Skin of body (tissue), 2 donors: ENCODE results near the gene FN1. TPM values are rescaled to one million over a fixed set of nuclear protein-coding genes. Genes with fewer than 3 reads are reported as not detected.
"Not testable (repeated sequence)": the region's sequence is repeated elsewhere in the genome, so short reads cannot be mapped to it uniquely, and the experiment has no call there.

ENCODE experiments used
- DNase-seq: peaks from one replicate; lab custom pipeline; 2025; lab: John Stamatoyannopoulos, UW
- total RNA-seq: library from RNA; depleted of rRNA; stranded (reverse); fragments of >200 nt; gene quantifications from one replicate; pipeline ENCODE4 v1.2.3, GENCODE V29; 2014

Gene FN1
- total RNA-seq, 1 donor from 2014 or later = 394 TPM

DNA sequence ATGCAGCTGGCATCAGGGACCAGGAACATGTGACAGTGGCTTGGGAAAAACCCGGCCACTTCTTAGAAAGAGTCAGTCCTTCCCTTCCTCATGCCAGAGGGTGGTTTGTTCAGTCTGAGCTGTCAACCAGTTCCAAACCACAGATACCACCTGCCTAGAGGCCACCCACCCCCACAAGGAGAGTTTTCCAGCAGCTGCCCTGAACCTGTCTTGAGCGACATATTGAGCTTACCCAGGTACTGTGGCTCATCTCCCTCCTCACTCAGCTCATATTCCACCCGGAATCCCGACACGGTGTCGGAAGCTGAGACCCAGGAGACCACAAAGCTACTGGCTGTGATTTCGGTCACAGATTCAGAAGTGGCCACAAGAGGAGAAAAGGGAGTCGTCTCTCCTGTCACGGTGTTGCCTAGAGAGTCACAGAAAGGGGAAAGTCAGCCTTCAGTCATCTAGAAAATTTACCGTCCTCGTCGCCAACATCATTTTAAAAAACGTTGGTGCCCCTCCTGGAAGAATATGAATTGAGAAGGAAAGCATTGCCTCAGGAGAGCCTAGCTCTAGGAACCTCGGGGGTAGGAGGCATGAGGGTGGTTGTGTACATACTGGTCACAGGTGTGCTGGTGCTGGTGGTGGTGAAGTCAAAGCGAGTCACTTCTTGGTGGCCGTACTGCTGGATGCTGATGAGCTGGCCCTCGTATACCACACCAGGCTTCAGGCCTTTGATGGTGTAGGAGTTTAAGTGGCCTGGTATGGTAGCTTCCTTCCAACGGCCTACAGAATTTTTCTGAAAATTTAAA is 26.3 kb downstream of the FN1 start:
- DNase-seq = no peak

DNA sequence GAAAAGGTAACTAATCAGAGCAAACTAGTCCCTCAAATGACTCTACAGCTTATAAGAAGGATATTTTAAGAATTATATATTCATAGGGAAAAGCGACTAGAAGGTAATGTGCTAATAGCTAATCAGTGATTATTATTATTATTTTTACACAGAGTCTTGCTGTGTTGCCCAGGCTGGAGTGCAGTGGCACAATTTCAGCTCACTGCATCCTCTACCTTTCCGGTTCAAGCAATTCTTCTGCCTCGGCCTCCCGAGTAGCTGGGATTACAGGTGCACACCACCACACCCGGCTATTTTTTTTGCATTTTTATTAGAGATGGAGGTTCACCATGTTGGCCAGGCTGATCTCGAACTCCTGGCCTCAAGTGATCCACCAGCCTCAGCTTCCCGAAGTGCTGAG is 27.4 kb downstream of the FN1 start:
- DNase-seq = not testable (repeated sequence)

DNA sequence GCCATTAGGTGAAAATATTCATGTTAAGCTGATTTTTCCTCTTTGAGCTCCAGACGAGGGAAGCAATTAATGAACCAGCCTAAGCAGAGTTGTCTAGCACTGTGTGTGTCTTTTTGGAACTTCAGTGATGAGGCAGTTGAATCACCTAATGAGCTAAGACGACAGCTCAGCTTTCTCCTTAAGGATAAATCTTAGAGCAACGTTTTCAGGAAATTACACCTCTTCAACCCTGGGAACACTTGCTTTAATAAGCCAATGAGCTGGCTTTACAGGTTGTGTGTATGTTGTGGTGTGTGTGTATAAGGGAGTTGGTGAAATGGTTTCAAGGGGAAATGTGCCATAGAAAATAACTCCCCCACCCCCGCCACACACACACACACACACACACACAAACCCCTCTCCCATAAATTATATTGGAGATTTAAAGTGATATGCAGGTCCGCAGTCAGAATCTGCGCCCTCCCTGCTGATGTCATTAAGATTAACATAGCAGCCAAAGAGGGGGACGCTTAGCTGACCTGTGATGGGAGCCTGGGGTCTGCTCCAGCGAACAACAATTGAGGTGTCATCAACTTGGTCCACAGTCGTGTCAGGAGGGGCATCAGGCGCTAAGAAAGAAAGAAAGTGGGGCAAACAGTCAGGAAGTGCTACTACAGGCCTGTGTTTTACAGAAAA is 28.1 kb downstream of the FN1 start:
- DNase-seq = no peak

DNA sequence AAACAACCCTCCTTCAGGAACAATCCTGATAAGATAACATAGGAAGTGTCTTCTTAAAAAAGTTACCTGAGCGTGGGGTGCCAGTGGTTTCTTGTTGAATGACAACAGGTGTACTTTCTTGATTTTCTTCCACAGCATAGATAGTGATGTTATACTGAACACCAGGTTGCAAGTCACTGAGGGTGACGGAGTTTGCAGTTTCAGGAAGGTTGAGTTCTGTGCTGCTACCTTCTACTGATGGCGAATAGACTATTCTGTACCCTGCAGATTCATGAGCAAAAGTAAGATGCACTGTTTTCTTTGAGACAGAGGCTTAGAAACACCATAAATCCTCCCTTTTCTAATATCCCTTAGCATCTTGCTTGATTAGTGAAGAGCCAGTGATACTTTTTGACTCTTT is 28.8 kb downstream of the FN1 start:
- no peak for DNase-seq

DNA sequence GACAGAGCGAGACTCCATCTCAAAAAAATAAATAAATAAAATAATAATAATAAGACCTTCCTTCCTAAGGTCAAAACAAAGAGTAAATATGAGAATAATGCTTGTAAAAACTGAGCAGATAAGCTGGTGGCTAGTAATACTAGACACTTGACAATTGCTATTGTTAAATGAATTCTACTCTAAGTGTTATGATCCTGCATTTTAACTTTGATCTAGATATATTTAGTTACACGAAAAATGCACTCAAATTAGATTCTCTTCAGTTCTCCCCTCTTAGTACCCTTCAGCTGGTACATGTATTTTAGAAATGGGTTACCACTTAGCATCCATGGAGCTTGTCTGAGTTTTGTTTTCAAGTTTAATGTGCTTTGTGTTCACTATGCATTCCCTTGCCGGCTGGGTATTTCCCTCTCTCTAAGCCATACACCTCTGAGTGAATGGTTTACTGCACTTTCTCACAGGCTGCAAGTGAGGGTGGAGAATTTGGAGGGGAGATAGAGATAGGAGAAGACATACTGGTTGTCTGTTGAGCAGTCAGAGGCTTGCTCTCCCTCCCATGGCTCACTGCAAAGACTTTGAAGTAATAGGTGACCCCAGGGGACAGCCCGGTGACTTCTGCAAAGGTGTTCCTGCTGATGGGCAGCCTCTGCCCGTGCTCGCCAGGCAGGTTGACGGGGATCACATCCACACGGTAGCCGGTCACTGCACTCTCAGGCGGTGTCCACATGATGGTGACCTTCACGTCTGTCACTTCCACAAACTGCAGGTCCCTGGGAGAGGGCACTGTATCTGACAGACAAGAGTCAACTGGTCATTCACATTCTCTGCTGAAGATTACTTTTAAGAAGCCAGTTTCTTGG is 29.9 kb downstream of the FN1 start:
- DNase-seq = no peak

DNA sequence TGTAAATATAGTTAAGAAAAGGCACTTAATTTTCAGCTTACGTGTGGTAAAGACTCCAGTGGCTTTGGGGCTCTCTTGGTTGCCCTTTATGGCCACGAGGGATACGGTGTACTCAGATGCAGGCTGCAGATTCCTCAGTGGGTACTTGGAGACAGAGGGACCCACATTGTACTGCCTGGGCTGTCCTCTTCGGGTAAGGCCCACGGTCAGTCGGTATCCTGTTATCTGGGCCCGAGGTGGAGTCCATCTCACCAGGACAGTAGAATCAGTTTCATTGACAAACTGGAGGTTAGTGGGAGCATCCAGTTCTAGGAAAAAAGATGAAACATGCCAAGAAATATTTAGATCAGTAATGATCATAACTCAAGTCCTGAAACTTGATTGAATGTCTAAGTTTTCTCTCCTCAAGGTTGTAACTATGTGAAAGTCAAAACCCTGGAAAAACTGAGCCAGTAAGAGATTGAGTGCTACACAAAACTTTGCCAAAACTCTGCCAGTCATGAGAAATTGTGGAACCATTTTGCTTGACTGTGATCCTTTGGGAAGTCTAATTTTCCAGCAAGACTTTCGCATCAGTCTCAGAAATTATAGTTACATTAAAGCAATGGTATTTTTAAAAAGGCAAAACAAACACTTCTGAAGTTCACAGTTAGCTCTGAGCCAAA is 31.4 kb downstream of the FN1 start:
- no peak for DNase-seq

DNA sequence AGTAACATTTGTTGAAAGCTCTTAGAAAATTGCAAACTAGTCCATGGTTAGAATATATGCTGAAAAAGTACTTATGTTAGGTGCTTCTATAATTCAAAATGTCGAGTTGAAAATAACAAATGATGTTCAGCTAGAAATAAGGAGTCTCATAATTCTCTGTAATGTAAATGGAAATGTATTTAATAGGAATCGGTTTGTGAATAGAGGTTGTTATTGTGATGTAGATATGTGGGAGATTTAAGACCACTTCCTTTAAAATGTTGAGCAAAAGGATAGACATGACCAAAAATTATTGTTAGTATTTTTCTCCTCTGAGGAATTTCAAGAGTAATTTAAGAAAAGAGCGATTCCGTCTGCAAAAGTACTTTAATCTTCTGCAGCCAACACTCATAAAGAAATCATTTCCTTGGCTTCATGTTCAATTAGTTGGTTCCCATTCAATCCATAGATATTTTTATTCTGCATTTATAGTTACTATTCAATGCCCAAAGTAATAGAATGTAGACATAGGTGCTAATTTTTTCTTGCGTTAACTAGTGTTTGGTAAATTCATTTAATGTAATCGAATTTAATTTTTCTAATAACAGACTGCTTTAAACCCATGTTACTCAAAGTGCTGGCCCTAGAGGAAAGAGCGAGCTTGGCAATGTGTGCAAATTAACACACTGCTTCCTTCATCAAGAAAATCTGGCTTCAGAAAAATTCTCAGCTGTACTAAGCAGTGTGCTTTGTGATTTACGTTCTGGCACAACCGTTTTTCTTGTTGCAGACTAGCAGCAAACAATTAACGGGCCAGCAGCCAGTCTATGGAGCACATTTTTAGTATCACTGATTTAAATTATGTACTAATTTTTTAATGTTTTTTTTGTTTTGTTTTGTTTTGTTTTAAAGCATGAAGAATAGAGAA is 32.2 kb downstream of the FN1 start:
- peak; percentile 27 for DNase-seq

DNA sequence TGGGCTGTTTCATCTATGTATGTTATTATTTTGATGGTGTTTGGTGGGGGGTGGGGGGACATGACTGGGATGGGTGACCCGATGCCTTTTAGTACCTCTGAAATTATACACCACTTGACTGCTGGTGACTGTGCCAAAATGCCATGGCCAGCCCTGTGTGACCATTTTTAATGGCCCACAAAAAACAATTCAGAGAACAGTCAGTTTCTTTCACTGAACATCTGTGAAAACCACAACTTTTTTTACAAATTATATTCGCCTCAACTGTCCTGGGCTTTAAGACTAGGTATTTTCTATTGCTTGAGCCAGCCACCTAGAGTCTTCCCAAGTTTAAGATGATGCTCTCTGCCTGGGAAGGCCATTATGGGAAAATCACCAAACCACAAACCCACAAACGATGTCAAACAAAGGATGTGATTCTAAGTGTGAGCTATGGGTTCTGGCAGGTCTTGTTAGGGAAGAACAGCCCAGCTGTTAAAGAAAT is 33.9 kb downstream of the FN1 start:
- no peak for DNase-seq

DNA sequence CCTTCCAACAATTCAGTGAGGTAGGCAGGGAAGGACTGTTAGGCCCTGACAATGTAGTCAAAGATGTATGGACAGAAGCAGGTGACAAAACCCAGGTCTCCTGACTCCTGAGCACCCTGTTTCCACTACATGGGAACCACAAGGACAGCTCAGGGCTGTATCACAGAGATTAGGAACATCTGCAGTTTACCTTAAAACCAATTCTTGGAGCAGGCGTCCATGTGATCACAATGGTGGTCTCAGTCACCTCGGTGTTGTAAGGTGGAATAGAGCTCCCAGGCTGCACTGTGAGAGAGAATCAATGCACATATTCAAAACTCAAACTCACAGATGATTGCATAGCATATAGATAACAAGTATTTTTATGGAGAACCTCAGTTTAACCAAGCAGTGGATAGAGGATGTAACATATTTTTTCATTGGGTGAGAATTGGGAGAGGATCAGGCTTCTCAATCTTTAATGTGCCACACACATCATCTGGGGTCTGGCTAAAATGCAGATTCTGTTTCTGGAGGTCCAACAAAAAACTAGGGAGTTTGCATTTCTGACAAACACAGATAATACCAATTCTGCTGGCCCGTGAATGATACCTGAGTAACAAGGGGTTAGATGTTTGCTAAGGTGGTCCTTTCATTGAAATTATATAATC is 36.7 kb downstream of the FN1 start:
- no peak for DNase-seq

DNA sequence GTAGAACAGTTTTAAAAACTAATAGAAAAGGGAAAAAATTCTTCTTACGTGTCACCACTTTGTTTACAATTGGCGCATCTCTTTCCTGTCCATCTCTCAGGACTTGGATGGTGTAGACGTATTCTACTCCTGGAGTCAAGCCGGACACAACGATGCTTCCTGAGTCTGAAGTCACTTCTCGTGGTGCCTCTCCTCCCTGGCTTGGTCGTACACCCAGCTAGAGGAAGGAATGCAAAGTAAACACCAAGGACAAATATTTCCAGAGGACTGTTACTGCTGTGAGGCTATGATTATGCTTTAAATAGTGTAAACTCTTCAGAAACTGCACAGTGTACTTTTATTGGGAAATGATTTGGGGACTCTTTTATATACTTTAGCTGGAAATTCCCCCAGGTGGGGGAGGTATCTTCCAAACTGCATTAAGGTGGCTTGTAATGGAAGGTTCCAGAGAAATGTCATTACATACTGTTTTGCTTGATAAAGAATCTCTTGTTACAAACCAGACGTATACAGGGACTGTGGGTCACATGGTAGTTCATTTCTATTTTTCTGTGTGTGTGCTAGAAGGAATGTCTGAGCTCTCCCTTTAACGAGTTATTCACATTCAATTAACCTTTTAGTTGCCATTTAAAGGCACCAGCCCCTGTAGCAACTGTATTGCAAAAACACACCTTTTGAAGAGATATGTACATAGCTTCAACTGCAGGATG is 38.1 kb downstream of the FN1 start:
- DNase-seq = no peak

DNA sequence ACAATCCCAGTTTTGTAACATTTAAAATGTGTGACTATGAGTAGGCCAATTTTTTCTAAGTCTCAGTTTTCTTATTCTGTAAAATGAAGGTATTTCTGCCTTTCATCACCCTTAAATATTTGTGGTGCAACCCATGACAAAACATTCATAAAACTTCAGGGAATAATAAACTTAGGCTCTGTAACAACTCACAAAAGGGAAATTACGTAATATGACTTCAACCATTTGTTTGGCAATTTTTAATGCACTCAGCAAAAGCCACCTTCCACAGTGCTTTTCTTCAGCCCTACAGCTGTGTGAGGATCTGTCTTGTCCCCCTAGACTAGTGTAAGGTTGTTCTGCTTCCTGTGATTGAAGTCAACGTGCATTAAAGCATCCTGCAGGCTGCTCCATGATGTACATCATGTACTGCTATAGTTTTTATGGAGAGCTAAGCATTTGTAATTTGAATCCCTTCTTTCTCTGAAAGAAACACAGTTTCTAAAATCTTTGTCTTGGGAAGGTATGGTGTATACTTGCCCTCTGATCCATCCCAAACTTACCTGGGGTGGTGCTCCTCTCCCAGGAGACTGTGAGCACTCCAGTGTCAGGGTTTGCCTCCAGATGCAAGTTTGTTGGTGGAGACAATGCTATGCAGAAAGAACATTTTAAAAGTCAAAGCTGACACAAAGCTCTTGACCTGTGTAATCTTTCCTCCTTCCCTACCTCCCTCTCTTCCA is 39.1 kb downstream of the FN1 start:
- DNase-seq = no peak

DNA sequence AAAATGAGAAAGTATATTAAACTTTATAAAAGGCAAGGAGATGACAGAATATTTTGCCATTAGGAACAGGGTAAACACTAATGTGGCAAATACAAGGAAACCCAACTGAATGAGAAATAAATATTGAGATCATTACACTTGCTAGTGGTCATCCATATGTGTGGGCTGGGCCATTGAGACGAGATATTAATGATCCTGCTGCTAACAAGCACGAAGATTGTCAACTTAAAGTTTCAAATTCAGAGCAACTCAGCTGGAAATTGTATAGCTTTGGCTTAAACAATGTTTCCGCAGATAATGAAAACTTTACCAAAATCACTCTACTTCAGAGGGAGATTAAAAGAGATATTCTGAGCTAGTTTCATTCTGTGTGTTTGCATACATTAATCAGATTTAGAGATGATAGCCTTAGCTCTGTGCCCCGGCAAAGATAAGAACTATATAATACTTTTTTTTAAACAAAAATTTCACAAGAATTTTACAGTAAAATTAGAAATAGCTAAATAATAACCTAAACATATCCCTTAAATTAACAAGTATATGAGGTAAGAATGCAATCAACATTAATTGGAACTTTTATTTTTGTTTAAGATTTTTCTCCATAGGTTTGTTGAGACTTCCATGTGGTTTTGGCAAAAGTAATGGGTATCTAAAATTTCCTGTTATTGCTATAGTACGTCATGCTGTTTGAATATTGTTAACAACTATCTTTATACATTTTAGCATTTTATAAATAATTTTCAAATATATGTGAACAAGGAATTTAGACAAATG is 40.0 kb downstream of the FN1 start:
- DNase-seq = no peak

DNA sequence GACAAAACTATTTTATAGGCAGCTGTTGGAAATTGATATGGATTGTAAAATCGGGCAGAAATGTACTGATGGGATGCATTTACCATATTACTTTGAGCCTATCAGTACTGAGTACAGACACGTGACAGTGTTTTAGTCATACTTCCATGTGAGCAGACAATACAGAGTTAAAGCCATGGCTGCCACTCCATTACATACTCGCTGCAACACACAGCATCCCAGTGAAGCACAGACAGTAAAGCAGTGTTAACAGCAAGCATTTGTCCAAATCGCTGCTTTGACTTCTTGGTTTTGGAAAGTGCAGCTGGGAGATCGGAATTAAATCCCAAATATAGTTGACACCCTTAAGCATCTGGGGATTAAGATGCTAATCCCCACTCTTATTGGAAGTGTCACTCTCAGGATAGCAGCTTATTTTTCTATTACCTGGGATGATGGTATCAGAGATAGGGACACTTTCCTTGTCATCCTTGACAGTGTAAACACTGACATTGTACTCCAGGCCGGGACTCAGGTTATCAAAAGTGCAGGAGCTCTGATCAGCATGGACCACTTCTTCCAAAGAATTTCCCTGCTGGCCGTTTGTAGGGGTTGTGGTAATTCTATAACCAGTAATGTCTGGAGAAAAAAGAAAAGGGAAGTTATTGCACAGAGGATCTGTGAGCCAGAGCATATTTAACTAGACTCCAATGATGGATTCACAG is 41.6 kb downstream of the FN1 start:
- DNase-seq = no peak

DNA sequence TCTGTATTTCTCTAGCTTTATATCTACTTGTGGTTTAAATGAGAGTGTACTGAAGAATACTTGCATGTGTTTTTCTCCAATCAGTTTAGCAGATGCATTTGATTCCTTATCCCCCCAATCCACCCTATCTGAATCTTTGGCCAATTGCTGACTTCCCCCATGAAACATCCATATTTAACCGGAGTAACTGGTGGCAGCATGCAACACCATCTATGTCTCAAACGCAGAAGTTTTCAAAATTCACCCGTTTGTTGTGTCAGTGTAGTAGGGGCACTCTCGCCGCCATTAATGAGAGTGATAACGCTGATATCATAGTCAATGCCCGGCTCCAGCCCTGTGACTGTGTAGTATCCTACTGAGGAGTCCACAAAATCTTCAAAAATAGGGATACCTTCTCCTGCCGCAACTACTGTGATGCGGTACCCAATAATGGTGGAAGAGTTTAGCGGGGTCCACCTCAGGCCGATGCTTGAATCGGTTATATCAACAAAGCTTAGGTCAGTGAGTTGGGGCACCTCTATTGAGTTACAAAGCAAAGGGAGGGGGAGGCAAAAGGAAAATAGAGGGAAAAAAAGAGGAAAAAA is 43.1 kb downstream of the FN1 start:
- DNase-seq = no peak

DNA sequence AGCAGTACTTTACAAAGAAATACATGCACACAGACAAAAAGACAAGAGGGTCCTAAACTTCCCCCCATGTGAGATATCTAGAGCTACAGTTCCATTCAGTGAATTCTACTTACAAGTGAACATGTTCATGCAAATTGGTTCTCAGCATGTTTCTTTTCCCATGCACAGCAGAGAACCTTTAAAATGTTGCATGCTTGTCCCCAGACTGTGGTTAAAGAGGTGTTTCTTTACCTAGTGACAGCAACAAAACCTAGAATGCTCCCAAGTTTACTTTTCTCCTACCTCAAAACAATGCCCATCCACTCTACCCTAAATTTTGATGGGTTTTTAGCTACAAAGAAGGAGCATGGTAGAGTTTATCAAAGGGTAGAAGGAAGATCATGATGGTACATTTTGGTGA is 43.7 kb downstream of the FN1 start:
- DNase-seq = no peak

DNA sequence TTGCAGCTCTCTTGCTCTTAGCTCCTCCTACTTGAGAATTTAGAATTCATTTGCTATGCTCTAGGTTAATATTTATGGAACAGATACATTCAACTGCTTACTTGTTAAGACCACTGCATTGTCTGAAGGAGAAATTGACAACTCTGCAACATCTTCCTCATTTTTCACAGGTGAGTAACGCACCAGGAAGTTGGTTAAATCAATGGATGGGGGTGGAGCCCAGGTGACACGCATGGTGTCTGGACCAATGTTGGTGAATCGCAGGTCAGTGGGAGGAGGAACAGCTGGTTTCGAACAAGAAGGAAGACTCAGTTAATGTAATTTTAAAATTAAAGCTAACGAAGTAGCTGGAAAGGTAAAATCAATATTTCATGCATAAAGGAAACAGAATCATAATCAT is 44.3 kb downstream of the FN1 start:
- no peak for DNase-seq

DNA sequence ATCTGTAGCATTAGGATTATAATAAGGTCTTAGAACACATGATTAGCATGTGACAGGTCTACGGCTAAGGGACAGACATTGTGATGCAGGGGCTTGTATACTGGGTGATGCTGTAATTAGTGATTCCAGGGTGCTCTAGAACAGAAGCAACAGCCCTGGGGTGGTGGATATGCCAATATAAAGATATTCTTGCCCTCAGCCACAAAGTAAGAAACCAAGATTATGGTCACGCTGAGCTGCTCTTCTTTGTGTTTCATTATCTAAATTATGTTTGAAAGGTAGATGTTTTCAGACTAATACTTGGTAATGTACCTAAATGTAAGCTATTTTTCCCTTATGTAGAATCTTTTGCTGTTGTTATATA is 45.3 kb downstream of the FN1 start:
- no peak for DNase-seq
